Choroid plexus epithelial cell (primary cell): ENCODE results near the gene JMJD1C.
"Not testable (repeated sequence)": the region's sequence is repeated elsewhere in the genome, so short reads cannot be mapped to it uniquely, and the experiment has no call there.

Experiments
- DNase-seq: peaks from one replicate; pipeline ENCODE4 v3.0.0-alpha.2; 2010; ENCODE audit warnings: low read depth
- H3K4me3 ChIP-seq: 2 replicates; pipeline ENCODE4 v1.5.1; 2011; ENCODE audit warnings: low read depth, mild to moderate bottlenecking, control low read depth, low read length, moderate library complexity
- CTCF ChIP-seq: conservative IDR thresholded peaks from 2 replicates; pipeline ENCODE4 v1.5.1; 2011; ENCODE audit warnings: low read depth, mild to moderate bottlenecking, control low read depth, inconsistent platforms, low read length, moderate library complexity

The JMJD1C gene

DNA sequence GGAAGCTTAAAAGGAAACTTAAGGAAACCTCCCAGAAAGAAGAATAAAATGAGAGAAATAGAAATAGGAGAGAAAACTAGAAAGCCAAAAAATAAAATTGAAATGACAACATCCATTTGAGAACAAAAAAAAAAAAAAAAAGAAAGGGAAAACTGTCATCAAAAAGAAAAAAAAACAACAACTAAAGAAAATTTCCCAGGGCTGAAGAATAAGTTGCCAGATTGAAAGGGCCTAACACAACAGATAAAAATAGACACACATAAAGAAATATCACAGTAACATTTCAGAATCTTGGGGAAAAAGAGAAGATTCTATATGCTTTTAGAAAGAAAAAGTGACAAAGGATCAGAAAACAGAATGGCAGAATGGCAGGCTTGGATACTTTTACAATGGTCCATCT, 157.1 kb downstream of the JMJD1C start:
- no peak overlapping the region for H3K4me3 ChIP-seq
- no peak for DNase-seq
- no peak for TF ChIP-seq CTCF

GRCh38 chr10:63304146-63304545, 161.6 kb downstream of the JMJD1C start:
- DNase-seq: no peak
- TF ChIP-seq CTCF: no peak
- H3K4me3 ChIP-seq: no peak overlapping the region

GRCh38 chr10:63300801-63301200, 165.0 kb downstream of the JMJD1C start:
- TF ChIP-seq CTCF: no peak
- H3K4me3 ChIP-seq: no peak overlapping the region
- DNase-seq: no peak

DNA sequence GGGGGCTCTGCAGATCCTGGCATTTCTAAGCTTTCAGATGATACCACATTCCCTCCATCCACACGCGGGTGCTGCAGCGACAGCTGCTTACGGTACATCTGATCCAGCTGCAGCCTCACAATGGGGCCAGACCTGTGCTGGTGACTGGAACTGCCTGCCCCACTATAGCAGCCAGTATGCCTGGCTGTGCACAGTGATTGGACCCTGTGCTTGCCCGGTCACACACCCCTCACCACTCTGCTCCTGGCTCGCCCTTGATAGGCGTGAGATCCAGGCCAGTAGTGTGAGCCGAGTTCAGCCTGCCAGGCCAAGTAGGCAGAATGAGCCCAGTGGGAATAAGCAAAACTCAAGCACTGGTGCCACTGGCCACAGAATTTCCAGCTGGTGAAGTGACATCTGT, 167.8 kb downstream of the JMJD1C start:
- H3K4me3 ChIP-seq: no peak overlapping the region
- DNase-seq: no peak
- TF ChIP-seq CTCF: no peak

GRCh38 chr10:63294781-63295180, 171.0 kb downstream of the JMJD1C start:
- TF ChIP-seq CTCF: no peak
- no peak for DNase-seq
- no peak overlapping the region for H3K4me3 ChIP-seq

DNA sequence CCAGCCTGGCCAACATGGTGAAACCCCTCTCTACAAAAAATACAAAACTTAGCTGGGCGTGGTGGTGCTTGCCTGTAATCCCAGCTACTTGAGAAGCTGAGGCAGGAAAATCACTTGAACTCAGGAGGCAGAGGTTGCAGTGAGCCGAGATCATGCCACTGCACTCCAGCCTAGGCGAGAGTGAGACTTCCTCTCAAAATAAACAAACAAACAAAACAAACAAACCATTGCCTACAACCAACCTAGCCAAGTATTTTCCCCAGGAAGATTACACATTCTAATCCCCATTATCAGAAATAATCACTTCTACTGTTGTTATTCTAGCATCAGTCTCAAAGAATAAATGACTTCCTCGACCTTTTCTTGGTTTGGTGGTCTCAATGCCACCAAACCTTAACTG, 172.9 kb downstream of the JMJD1C start:
- H3K4me3 ChIP-seq, DNase-seq: not testable (repeated sequence)

GRCh38 chr10:63288170-63288569, 177.6 kb downstream of the JMJD1C start:
- no peak overlapping the region for H3K4me3 ChIP-seq
- TF ChIP-seq CTCF: no peak

GRCh38 chr10:63286754-63287264, 179.0 kb downstream of the JMJD1C start:
- no peak overlapping the region for H3K4me3 ChIP-seq
- no peak for TF ChIP-seq CTCF
- no peak for DNase-seq

More at GRCh38 chr10:63288170-63288569, 177.6 kb downstream of the JMJD1C start:
- DNase-seq: no peak
